HEK293T (cell line): Measurements from ENCODE around the gene SPAG16.

Experiments
- ARNT ChIP-seq: fragments of 450-650 bp; IDR thresholded peaks from 2 replicates; pipeline ENCODE4 v1.6.1; 2017; ENCODE audit warnings: mild to moderate bottlenecking
- BHLHE40 ChIP-seq: fragments of 450-650 bp; IDR thresholded peaks from 2 replicates; pipeline ENCODE4 v1.6.1; 2016; ENCODE audit warnings: mild to moderate bottlenecking, moderate library complexity, borderline replicate concordance
- FOXK2 ChIP-seq: fragments of 450-650 bp; IDR thresholded peaks from 2 replicates; pipeline ENCODE4 v1.6.1; 2016; ENCODE audit warnings: mild to moderate bottlenecking
- NFRKB ChIP-seq: fragments of 450-650 bp; IDR thresholded peaks from 2 replicates; pipeline ENCODE4 v1.6.1; 2016; ENCODE audit warnings: mild to moderate bottlenecking, moderate library complexity
- SP1 ChIP-seq: fragments of 450-650 bp; IDR thresholded peaks from 2 replicates; pipeline ENCODE4 v1.6.1; 2017
- ZNF384 ChIP-seq: fragments of 450-650 bp; IDR thresholded peaks from 2 replicates; pipeline ENCODE4 v1.6.1; 2016

GRCh38 chr2:214380681-214381080 lies 1096.4 kb downstream of the SPAG16 start:
- TF ChIP-seq SP1, result no peak
- TF ChIP-seq ARNT, result no peak
- no peak for TF ChIP-seq ZNF384
- no peak for TF ChIP-seq BHLHE40
- TF ChIP-seq FOXK2, result no peak
- TF ChIP-seq NFRKB, result no peak
